ENCODE measurements around the gene IQCK. TPM values are rescaled to one million over a fixed set of nuclear protein-coding genes. Genes with fewer than 3 reads are reported as not detected.

The IQCK gene
- total and polyA plus RNA-seq, 4 donors = 4.0 to 10.0 (median 5.7) TPM

- no peaks in the 10 kb centered on the region for H3K36me3 ChIP-seq (ENCODE audit: control insufficient read depth in 1 of 2, insufficient read depth in 2 of 2, low read length in 1 of 2)
- no peak overlapping the region for H3K27ac ChIP-seq (ENCODE audit: low read depth in 1 of 2, low read length in 2 of 2)
- whole genome bisulfite sequencing, 2 donors = 83 to 85% methylated on average over 5 of the region's 5 CpGs
- H3K27me3 ChIP-seq (ENCODE audit: control insufficient read depth in 1 of 2, insufficient read depth in 2 of 2, low read length in 1 of 2) = no peaks in the 10 kb centered on the region
- no peaks in the 10 kb centered on the region for H3K9me3 ChIP-seq (ENCODE audit: control insufficient read depth, low read length)
- intact Hi-C loops (cut with DNase I) = no loop called here
- H3K4me1 ChIP-seq (ENCODE audit: control insufficient read depth in 1 of 2, insufficient read depth in 2 of 2, low read length in 2 of 2) = no peaks in the 10 kb centered on the region
- no peak overlapping the region for H3K4me3 ChIP-seq (ENCODE audit: low read length in 2 of 2)
- no peak for ATAC-seq (ENCODE audit: low FRiP score)
- DNase-seq = no peak
Measured at GRCh38 chr16:19846436-19846835, 128.4 kb downstream of the IQCK start.

- Histone ChIP-seq H3K9me3 (ENCODE audit: control insufficient read depth, low read length) (no peaks in the 10 kb centered on the region), H3K27me3 (ENCODE audit: control insufficient read depth in 1 of 2, insufficient read depth in 2 of 2, low read length in 1 of 2) (no peaks in the 10 kb centered on the region), H3K4me3 (ENCODE audit: low read length in 2 of 2) (no peak overlapping the region), H3K36me3 (ENCODE audit: control insufficient read depth in 1 of 2, insufficient read depth in 2 of 2, low read length in 1 of 2) (no peaks in the 10 kb centered on the region), H3K27ac (ENCODE audit: low read depth in 1 of 2, low read length in 2 of 2) (no peak overlapping the region), H3K4me1 (ENCODE audit: control insufficient read depth in 1 of 2, insufficient read depth in 2 of 2, low read length in 2 of 2) (no peaks in the 10 kb centered on the region)
- DNase-seq (no peak), ATAC-seq (ENCODE audit: low FRiP score) (no peak)
- WGBS, 2 donors = 86 to 89% methylated on average over 3 of the region's 3 CpGs
- intact Hi-C loops (cut with DNase I) = no loop called here
Measured at GRCh38 chr16:19848756-19849155, 130.7 kb downstream of the IQCK start.

GRCh38 chr16:19850131-19850817 lies 132.2 kb downstream of the IQCK start:
- no peak for DNase-seq

GRCh38 chr16:19851476-19851875 lies 133.4 kb downstream of the IQCK start:
- no peak overlapping the region for H3K4me3 ChIP-seq (ENCODE audit: low read length in 2 of 2)
- no peak for ATAC-seq (ENCODE audit: low FRiP score)
- H3K27me3 ChIP-seq (ENCODE audit: control insufficient read depth in 1 of 2, insufficient read depth in 2 of 2, low read length in 1 of 2) = no peaks in the 10 kb centered on the region
- no peaks in the 10 kb centered on the region for H3K9me3 ChIP-seq (ENCODE audit: control insufficient read depth, low read length)
- H3K27ac ChIP-seq (ENCODE audit: low read depth in 1 of 2, low read length in 2 of 2) = no peak overlapping the region
- intact Hi-C loops (cut with DNase I) = no loop called here
- H3K4me1 ChIP-seq (ENCODE audit: control insufficient read depth in 1 of 2, insufficient read depth in 2 of 2, low read length in 2 of 2) = no peaks in the 10 kb centered on the region
- 82 to 84% methylated on average over 7 of the region's 7 CpGs for WGBS, 2 donors
- no peak for DNase-seq
- H3K36me3 ChIP-seq (ENCODE audit: control insufficient read depth in 1 of 2, insufficient read depth in 2 of 2, low read length in 1 of 2) = no peaks in the 10 kb centered on the region

More at GRCh38 chr16:19850131-19850817, 132.2 kb downstream of the IQCK start:
- no peaks in the 10 kb centered on the region for H3K36me3 ChIP-seq (ENCODE audit: control insufficient read depth in 1 of 2, insufficient read depth in 2 of 2, low read length in 1 of 2)
- no peaks in the 10 kb centered on the region for H3K9me3 ChIP-seq (ENCODE audit: control insufficient read depth, low read length)
- no peak overlapping the region for H3K27ac ChIP-seq (ENCODE audit: low read depth in 1 of 2, low read length in 2 of 2)
- intact Hi-C loops (cut with DNase I) = no loop called here
- no peak overlapping the region for H3K4me3 ChIP-seq (ENCODE audit: low read length in 2 of 2)
- H3K27me3 ChIP-seq (ENCODE audit: control insufficient read depth in 1 of 2, insufficient read depth in 2 of 2, low read length in 1 of 2) = no peaks in the 10 kb centered on the region
- WGBS, 2 donors = 92 to 95% methylated on average over 11 of the region's 11 CpGs
- H3K4me1 ChIP-seq (ENCODE audit: control insufficient read depth in 1 of 2, insufficient read depth in 2 of 2, low read length in 2 of 2) = no peaks in the 10 kb centered on the region
- ATAC-seq (ENCODE audit: low FRiP score) = no peak

- Histone ChIP-seq H3K27me3 (ENCODE audit: control insufficient read depth in 1 of 2, insufficient read depth in 2 of 2, low read length in 1 of 2) (no peaks in the 10 kb centered on the region), H3K4me3 (ENCODE audit: low read length in 2 of 2) (no peak overlapping the region), H3K4me1 (ENCODE audit: control insufficient read depth in 1 of 2, insufficient read depth in 2 of 2, low read length in 2 of 2) (no peaks in the 10 kb centered on the region), H3K9me3 (ENCODE audit: control insufficient read depth, low read length) (no peaks in the 10 kb centered on the region), H3K27ac (ENCODE audit: low read depth in 1 of 2, low read length in 2 of 2) (no peak overlapping the region), H3K36me3 (ENCODE audit: control insufficient read depth in 1 of 2, insufficient read depth in 2 of 2, low read length in 1 of 2) (no peaks in the 10 kb centered on the region)
- intact Hi-C loops (cut with DNase I) = no loop called here
- DNase-seq (no peak), ATAC-seq (ENCODE audit: low FRiP score) (no peak)
- WGBS, 2 donors = 74 to 78% methylated on average over 8 of the region's 8 CpGs
Measured at GRCh38 chr16:19853132-19853741, 135.2 kb downstream of the IQCK start.

- Histone ChIP-seq H3K36me3 (ENCODE audit: control insufficient read depth in 1 of 2, insufficient read depth in 2 of 2, low read length in 1 of 2) (no peaks in the 10 kb centered on the region), H3K27ac (ENCODE audit: low read depth in 1 of 2, low read length in 2 of 2) (no peak overlapping the region), H3K4me3 (ENCODE audit: low read length in 2 of 2) (no peak overlapping the region), H3K27me3 (ENCODE audit: control insufficient read depth in 1 of 2, insufficient read depth in 2 of 2, low read length in 1 of 2) (no peaks in the 10 kb centered on the region), H3K9me3 (ENCODE audit: control insufficient read depth, low read length) (no peaks in the 10 kb centered on the region), H3K4me1 (ENCODE audit: control insufficient read depth in 1 of 2, insufficient read depth in 2 of 2, low read length in 2 of 2) (no peaks in the 10 kb centered on the region)
- intact Hi-C loops (cut with DNase I) = no loop called here
- ATAC-seq (ENCODE audit: low FRiP score) = no peak
- 48 to 55% methylated on average over 7 of the region's 7 CpGs for WGBS, 2 donors
- DNase-seq = no peak
Measured at GRCh38 chr16:19853742-19854542, 135.9 kb downstream of the IQCK start.

GRCh38 chr16:19854543-19854876 lies 136.4 kb downstream of the IQCK start:
- intact Hi-C loops (cut with DNase I) = no loop called here
- no peaks in the 10 kb centered on the region for H3K27me3 ChIP-seq (ENCODE audit: control insufficient read depth in 1 of 2, insufficient read depth in 2 of 2, low read length in 1 of 2)
- no peak overlapping the region for H3K4me3 ChIP-seq (ENCODE audit: low read length in 2 of 2)
- no peaks in the 10 kb centered on the region for H3K9me3 ChIP-seq (ENCODE audit: control insufficient read depth, low read length)
- no peaks in the 10 kb centered on the region for H3K4me1 ChIP-seq (ENCODE audit: control insufficient read depth in 1 of 2, insufficient read depth in 2 of 2, low read length in 2 of 2)
- no peak for ATAC-seq (ENCODE audit: low FRiP score)
- DNase-seq = no peak
- WGBS, 2 donors = 81 to 85% methylated on average over 6 of the region's 6 CpGs
- no peak overlapping the region for H3K27ac ChIP-seq (ENCODE audit: low read depth in 1 of 2, low read length in 2 of 2)
- no peaks in the 10 kb centered on the region for H3K36me3 ChIP-seq (ENCODE audit: control insufficient read depth in 1 of 2, insufficient read depth in 2 of 2, low read length in 1 of 2)

GRCh38 chr16:19856120-19856519 lies 138.0 kb downstream of the IQCK start:
- intact Hi-C loops (cut with DNase I) = no loop called here

More at GRCh38 chr16:19856120-19856519, 138.0 kb downstream of the IQCK start:
- Histone ChIP-seq H3K4me3 (ENCODE audit: low read length in 2 of 2) (no peak overlapping the region), H3K4me1 (ENCODE audit: control insufficient read depth in 1 of 2, insufficient read depth in 2 of 2, low read length in 2 of 2) (no peaks in the 10 kb centered on the region), H3K27ac (ENCODE audit: low read depth in 1 of 2, low read length in 2 of 2) (no peak overlapping the region), H3K27me3 (ENCODE audit: control insufficient read depth in 1 of 2, insufficient read depth in 2 of 2, low read length in 1 of 2) (no peaks in the 10 kb centered on the region), H3K9me3 (ENCODE audit: control insufficient read depth, low read length) (no peaks in the 10 kb centered on the region), H3K36me3 (ENCODE audit: control insufficient read depth in 1 of 2, insufficient read depth in 2 of 2, low read length in 1 of 2) (no peaks in the 10 kb centered on the region)
- WGBS, 2 donors = 90 to 92% methylated on average over 10 of the region's 10 CpGs
- DNase-seq = no peak
- no peak for ATAC-seq (ENCODE audit: low FRiP score)

Data from aorta (tissue), 5 donors.